ENCODE results near the gene CSNK1A1. TPM values are rescaled to one million over a fixed set of nuclear protein-coding genes. Genes with fewer than 3 reads are reported as not detected.

Gene CSNK1A1
- total and polyA plus RNA-seq, 2 of the 4 experiments (the other 2 are of a cell fraction) = 140 to 419 TPM

DNA sequence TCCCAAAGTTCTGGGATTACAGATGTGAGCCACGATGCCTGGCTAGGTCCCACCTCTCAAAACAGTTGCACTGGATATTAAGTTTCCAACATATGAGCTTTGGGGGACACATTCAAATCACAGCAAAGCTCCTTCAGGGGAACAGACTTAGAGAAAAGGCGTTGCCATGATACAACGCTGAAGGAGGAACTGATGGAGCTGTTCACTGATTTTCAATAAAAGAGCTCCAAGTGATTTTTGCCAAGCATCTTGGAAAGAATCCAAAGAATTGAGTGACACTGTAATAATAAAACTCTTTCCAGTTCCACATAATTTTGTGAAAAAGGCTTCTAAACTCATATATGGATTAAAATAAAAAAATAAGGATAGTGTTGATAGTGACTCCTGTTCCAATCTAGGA, 72.5 kb downstream of the CSNK1A1 start:
- Histone ChIP-seq H2AK5ac (ENCODE audit: low read depth, low read length) (no peak overlapping the region), H4K20me1 (ENCODE audit: insufficient read depth, low read length) (no peaks in the 10 kb centered on the region), H3K27ac (ENCODE audit: insufficient read depth, low read length) (no peak overlapping the region), H2AK9ac (replicated peaks; ENCODE audit: low read depth, low read length, poor library complexity) (no peak overlapping the region), H3K56ac (ENCODE audit: extremely low read depth, insufficient read depth, low read length) (no peak overlapping the region), H2BK20ac (ENCODE audit: low read depth, low read length) (0 out of 2 replicates have a peak overlapping the region, but pooled peaks have one; percentile 10), H4K91ac (ENCODE audit: insufficient read depth, low read depth, low read length) (no peak overlapping the region), H2BK120ac (ENCODE audit: low read depth, low read length) (no peak overlapping the region), H3K23ac (ENCODE audit: low read depth, low read length) (no peak overlapping the region), H3K4me1 (ENCODE audit: control insufficient read depth, insufficient read depth, low read length) (peaks cover 10% of the 10 kb centered on the region), H4K8ac (ENCODE audit: low read depth in 2 of 2, low read length in 2 of 2) (no peak overlapping the region), H3K9me1 (ENCODE audit: insufficient read depth, low read length) (no peaks in the 10 kb centered on the region; the same call in 1 of the 2 replicates), H3K79me1 (ENCODE audit: low read depth in 1 of 2, low read length in 2 of 2) (peaks cover 2% of the 10 kb centered on the region in 2 experiments; a peak in 1 of 4 replicates), H3K4me3 (ENCODE audit: insufficient read depth, low read depth, low read length) (no peak overlapping the region), H2AFZ (replicated peaks; ENCODE audit: low read length, poor library complexity) (no peak overlapping the region), H3K9me3 (ENCODE audit: control insufficient read depth, insufficient read depth, low read length) (no peaks in the 10 kb centered on the region), H3K4me2 (ENCODE audit: low read depth, low read length) (no peak overlapping the region), H3K36me3 (ENCODE audit: control insufficient read depth, insufficient read depth, low read length) (no peaks in the 10 kb centered on the region), H3K9ac (ENCODE audit: low read depth, low read length) (no peak overlapping the region), H2BK5ac (ENCODE audit: low read depth, low read length, poor library complexity, severe bottlenecking) (no peak overlapping the region), H2BK15ac (ENCODE audit: low read depth, low read length) (no peak overlapping the region), H3K4ac (ENCODE audit: low read depth, low read length) (peak overlapping the region; percentile 9; the same call in 1 of the 2 replicates), H4K5ac (ENCODE audit: low read depth, low read length) (no peak overlapping the region), H3K18ac (ENCODE audit: low read depth, low read length) (no peak overlapping the region), H3K27me3 (ENCODE audit: control insufficient read depth, insufficient read depth, low read length) (no peaks in the 10 kb centered on the region), H3K14ac (replicated peaks; ENCODE audit: low read depth, low read length) (peak overlapping the region; percentile 40; the same call in 1 of the 2 replicates)
- no TSS peak for BruUV-seq (replicated peaks)
- dilution Hi-C loops (cut with HindIII; ENCODE audit: low sequenced_read_pairs, unreplicated experiment) (no loop called here), intact Hi-C loops (cut with micrococcal nuclease) (no loop called here), in situ Hi-C loops (cut with MboI; ENCODE audit: low sequenced_read_pairs) (no loop called here)
- POLR2A ChIA-PET (ENCODE audit: unreplicated experiment) = no interaction called here
- WGBS, 2 experiments (ENCODE audit: extremely low coverage in 2 of 2, insufficient read length in 1 of 2) = no CpG with 5 or more reads among the region's 3 CpGs
- TF ChIP-seq CHD1 (IDR thresholded peaks at IDR 0.05; ENCODE audit: low read depth, low read length) (no peak), MAFK (IDR thresholded peaks at IDR 0.05; ENCODE audit: low read depth, low read length) (no peak), RAD21 (IDR thresholded peaks at IDR 0.05; ENCODE audit: low read length) (no peak), FOS (IDR thresholded peaks at IDR 0.05; ENCODE audit: low read depth, low read length) (no peak), MAZ (IDR thresholded peaks at IDR 0.05; ENCODE audit: borderline replicate concordance, low read depth, low read length) (no peak), POLR2A (IDR thresholded peaks at IDR 0.05; ENCODE audit: low read depth, low read length) (no peak), NFE2L2 (IDR thresholded peaks at IDR 0.05; ENCODE audit: low read depth, low read length) (no peak), CEBPB (IDR thresholded peaks at IDR 0.05; ENCODE audit: low read depth, low read length) (no peak), SMC3 (IDR thresholded peaks at IDR 0.05; ENCODE audit: low read depth, low read length) (no peak), BHLHE40 (IDR thresholded peaks at IDR 0.05; ENCODE audit: low read depth, low read length) (no peak), MXI1 (IDR thresholded peaks at IDR 0.05; ENCODE audit: borderline replicate concordance, low read depth, low read length) (no peak), RFX5 (IDR thresholded peaks at IDR 0.05; ENCODE audit: low read depth, low read length) (no peak), RCOR1 (IDR thresholded peaks at IDR 0.05; ENCODE audit: insufficient replicate concordance, low read length) (no peak)
- TF ChIP-seq, protein P1, sequence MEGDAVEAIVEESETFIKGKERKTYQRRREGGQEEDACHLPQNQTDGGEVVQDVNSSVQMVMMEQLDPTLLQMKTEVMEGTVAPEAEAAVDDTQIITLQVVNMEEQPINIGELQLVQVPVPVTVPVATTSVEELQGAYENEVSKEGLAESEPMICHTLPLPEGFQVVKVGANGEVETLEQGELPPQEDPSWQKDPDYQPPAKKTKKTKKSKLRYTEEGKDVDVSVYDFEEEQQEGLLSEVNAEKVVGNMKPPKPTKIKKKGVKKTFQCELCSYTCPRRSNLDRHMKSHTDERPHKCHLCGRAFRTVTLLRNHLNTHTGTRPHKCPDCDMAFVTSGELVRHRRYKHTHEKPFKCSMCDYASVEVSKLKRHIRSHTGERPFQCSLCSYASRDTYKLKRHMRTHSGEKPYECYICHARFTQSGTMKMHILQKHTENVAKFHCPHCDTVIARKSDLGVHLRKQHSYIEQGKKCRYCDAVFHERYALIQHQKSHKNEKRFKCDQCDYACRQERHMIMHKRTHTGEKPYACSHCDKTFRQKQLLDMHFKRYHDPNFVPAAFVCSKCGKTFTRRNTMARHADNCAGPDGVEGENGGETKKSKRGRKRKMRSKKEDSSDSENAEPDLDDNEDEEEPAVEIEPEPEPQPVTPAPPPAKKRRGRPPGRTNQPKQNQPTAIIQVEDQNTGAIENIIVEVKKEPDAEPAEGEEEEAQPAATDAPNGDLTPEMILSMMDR (conservative IDR thresholded peaks at IDR 0.05; ENCODE audit: low read depth, low read length) = no peak
- TF ChIP-seq, protein P2, sequence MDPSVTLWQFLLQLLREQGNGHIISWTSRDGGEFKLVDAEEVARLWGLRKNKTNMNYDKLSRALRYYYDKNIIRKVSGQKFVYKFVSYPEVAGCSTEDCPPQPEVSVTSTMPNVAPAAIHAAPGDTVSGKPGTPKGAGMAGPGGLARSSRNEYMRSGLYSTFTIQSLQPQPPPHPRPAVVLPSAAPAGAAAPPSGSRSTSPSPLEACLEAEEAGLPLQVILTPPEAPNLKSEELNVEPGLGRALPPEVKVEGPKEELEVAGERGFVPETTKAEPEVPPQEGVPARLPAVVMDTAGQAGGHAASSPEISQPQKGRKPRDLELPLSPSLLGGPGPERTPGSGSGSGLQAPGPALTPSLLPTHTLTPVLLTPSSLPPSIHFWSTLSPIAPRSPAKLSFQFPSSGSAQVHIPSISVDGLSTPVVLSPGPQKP (IDR thresholded peaks at IDR 0.05; ENCODE audit: borderline replicate concordance, low read depth, low read length) = no peak
- DNase-seq (no peak), ATAC-seq (ENCODE audit: low read depth) (no peak)
- CTCF ChIA-PET = no interaction called here
